GM12878 (cell line): ENCODE measurements around the gene HCK. TPM values are rescaled to one million over a fixed set of nuclear protein-coding genes. Genes with fewer than 3 reads are reported as not detected.

ENCODE experiments used
- ATAC-seq: fragments of 200-7000 bp; cut with Tn5 transposase; 3 replicates; pipeline ENCODE4 v1.9.1; 2020; ENCODE audit warnings: mild to moderate bottlenecking, moderate library complexity
- BruUV-seq: library from RNA; stranded (reverse); fragments of 400-500 nt; replicated peaks from 2 replicates; lab custom pipeline; 2021; lab: Mats Ljungman, UMichigan
- CTCF ChIA-PET: fragments of 300-600 bp; sonication (Branson Sonifier 250); formaldehyde crosslinking; extraction: SDS; loops from one replicate; lab custom pipeline; 2021; ENCODE audit warnings: inconsistent platforms; lab: Yijun Ruan, JAX
- POLR2A ChIA-PET: fragments of 350-600 bp; formaldehyde crosslinking; extraction: SDS; loops from one replicate; lab custom pipeline; 2021; ENCODE audit warnings: inconsistent platforms; lab: Charles Lee
- RAD21 ChIA-PET: fragments of 300-600 bp; sonication (Branson Sonifier 250); formaldehyde crosslinking; loops from one replicate; lab custom pipeline; 2023; ENCODE audit warnings: antibody characterized with exemption; ENCODE audit not compliant: unreplicated experiment; lab: Charles Lee
- SMC1A ChIA-PET: fragments of 300-600 bp; sonication (Branson Sonifier 250); formaldehyde crosslinking; loops from one replicate; lab custom pipeline; 2023; ENCODE audit not compliant: unreplicated experiment, uncharacterized antibody; lab: Charles Lee
- DNase-seq: peaks from one replicate; pipeline ENCODE4 v3.0.0-alpha.2; 2011; ENCODE audit warnings: low read depth, low spot score
- FAIRE-seq: peaks from 3 replicates; lab custom pipeline; 2011; peaks lifted over from hg19 to GRCh38; lab: Jason Lieb, UNC
- H2AFZ ChIP-seq: 2 replicates; pipeline ENCODE4 v1.6.0; 2011; ENCODE audit warnings: low read depth, low read length, control low read depth; ENCODE audit not compliant: control insufficient read depth
- H3K27ac ChIP-seq: 2 replicates; pipeline ENCODE4 v1.5.1; 2011; ENCODE audit warnings: control low read depth; ENCODE audit not compliant: control insufficient read depth, insufficient read depth
- H3K27me3 ChIP-seq, 2 experiments: replicated peaks in 1 of 2; 2 replicates each; pipeline versions ENCODE4 v1.6.0 to v1.6.1; 2011; ENCODE audit warnings: low read length in 1 of 2; ENCODE audit not compliant: control insufficient read depth in 2 of 2, insufficient read depth in 2 of 2
- H3K36me3 ChIP-seq, 2 experiments: 2 replicates each; pipeline ENCODE4 v1.5.1; 2011; ENCODE audit warnings: low read length in 1 of 2; ENCODE audit not compliant: control insufficient read depth in 2 of 2, insufficient read depth in 2 of 2
- H3K4me1 ChIP-seq: 2 replicates; pipeline ENCODE4 v1.6.1; 2011; ENCODE audit warnings: mild to moderate bottlenecking, low read length, moderate library complexity, mixed read lengths; ENCODE audit not compliant: control insufficient read depth, insufficient read depth
- H3K4me2 ChIP-seq: 2 replicates; pipeline ENCODE4 v1.6.0; 2011; ENCODE audit warnings: control low read depth; ENCODE audit not compliant: control insufficient read depth, insufficient read depth
- H3K4me3 ChIP-seq: fragments of 200-600 bp; sonication (generic); 2 replicates; pipeline ENCODE4 v1.5.1; 2016
- H3K79me2 ChIP-seq: 2 replicates; pipeline ENCODE4 v1.6.0; 2011; ENCODE audit warnings: low read length; ENCODE audit not compliant: control insufficient read depth, insufficient read depth
- H3K9ac ChIP-seq: 2 replicates; pipeline ENCODE4 v1.8.0; 2011; ENCODE audit warnings: low read length, control low read depth, mixed read lengths; ENCODE audit not compliant: control insufficient read depth, insufficient read depth
- H3K9me3 ChIP-seq: replicated peaks from 3 replicates; pipeline ENCODE4 v1.5.1; 2011; ENCODE audit warnings: mild to moderate bottlenecking, low read length; ENCODE audit not compliant: control insufficient read depth, insufficient read depth
- H4K20me1 ChIP-seq: 2 replicates; pipeline ENCODE4 v1.6.0; 2011; ENCODE audit not compliant: control insufficient read depth, insufficient read depth
- CHD1 ChIP-seq: IDR thresholded peaks from 2 replicates; pipeline ENCODE4 v1.6.1; 2012; ENCODE audit warnings: low read depth, low read length, improper control_type of control experiment
- FOS ChIP-seq: IDR thresholded peaks from 3 replicates; pipeline ENCODE4 v1.6.1; 2011; ENCODE audit warnings: borderline replicate concordance; ENCODE audit not compliant: insufficient read length; ENCODE audit errors: extremely low read depth
- GABPA ChIP-seq: IDR thresholded peaks from 2 replicates; pipeline ENCODE4 v1.6.1; 2014; ENCODE audit warnings: antibody characterized with exemption, low read depth, mild to moderate bottlenecking, inconsistent platforms
- NR2C1 ChIP-seq: fragments of 450-650 bp; IDR thresholded peaks from 2 replicates; pipeline ENCODE4 v1.6.1; 2017; ENCODE audit warnings: antibody characterized with exemption, mild to moderate bottlenecking, moderate library complexity
- POLR2A ChIP-seq: IDR thresholded peaks from 2 replicates; pipeline ENCODE4 v1.6.1; 2011; ENCODE audit warnings: low read depth, mild to moderate bottlenecking, low read length
- STAT3 ChIP-seq: IDR thresholded peaks from 2 replicates; pipeline ENCODE4 v1.6.1; 2011; ENCODE audit warnings: low read depth, low read length, improper control_type of control experiment
- WGBS: methylation state at CpG from one replicate; pipeline ENCODE4 v1.1.6; 2016; ENCODE audit warnings: low lambda C conversion rate; ENCODE audit not compliant: insufficient replicate concordance, insufficient coverage; ENCODE audit errors: missing lambda C conversion rate; 5-methylcytosine and 5-hydroxymethylcytosine counted together
- in situ Hi-C: fragments of 300-500 bp; cut with MboI; formaldehyde crosslinking; loops from 9 replicates; pipeline ENCODE4 v1.14.3; 2018; ENCODE audit warnings: mixed read lengths
- intact Hi-C: fragments of 100-400 bp; cut with micrococcal nuclease; formaldehyde crosslinking; loops from one replicate; pipeline ENCODE4 v1.14.2; 2022; ENCODE audit not compliant: unreplicated experiment
- polyA plus RNA-seq, 11 experiments: library from polyadenylated mRNA; depleted of rRNA in 4 of 11; unstranded in 6 of 11; stranded (reverse) in 5 of 11; fragments of >200 nt; fragmentation: Nextera tagmentation in 4 of 11; fragmentation: Illumina TruSeq in 1 of 11; extraction: Ambion mirVana in 4 of 11; extraction: Trizol in 1 of 11; gene quantifications; 1 replicate in 1 of 11; 2 replicates in 10 of 11; pipeline versions ENCODE4 v1.2.1 to v1.2.3, GENCODE V29; 2011 to 2016; ENCODE audit warnings: inconsistent platforms in 2 of 11, missing spikeins in 2 of 11, low read depth in 1 of 11
- small RNA-seq: library from RNA; depleted of rRNA; stranded (forward); fragments of <200 nt; gene quantifications from one replicate; pipeline ENCODE3, GENCODE V24; 2014
- total RNA-seq, 4 experiments: library from RNA; depleted of rRNA in 3 of 4; stranded (reverse); fragments of >200 nt in 3 of 4; fragmentation: Illumina TruSeq in 1 of 4; extraction: Trizol in 1 of 4; gene quantifications; 2 replicates each; pipeline versions ENCODE4 v1.2.1 to v1.2.3, GENCODE V29; 2013 to 2021

The HCK gene
- total and polyA plus RNA-seq, 10 of the 15 experiments (the other 5 are each of a cell fraction or from before 2014, with no cell fraction given), result 1.3 to 30.3 (median 18.5) TPM

DNA sequence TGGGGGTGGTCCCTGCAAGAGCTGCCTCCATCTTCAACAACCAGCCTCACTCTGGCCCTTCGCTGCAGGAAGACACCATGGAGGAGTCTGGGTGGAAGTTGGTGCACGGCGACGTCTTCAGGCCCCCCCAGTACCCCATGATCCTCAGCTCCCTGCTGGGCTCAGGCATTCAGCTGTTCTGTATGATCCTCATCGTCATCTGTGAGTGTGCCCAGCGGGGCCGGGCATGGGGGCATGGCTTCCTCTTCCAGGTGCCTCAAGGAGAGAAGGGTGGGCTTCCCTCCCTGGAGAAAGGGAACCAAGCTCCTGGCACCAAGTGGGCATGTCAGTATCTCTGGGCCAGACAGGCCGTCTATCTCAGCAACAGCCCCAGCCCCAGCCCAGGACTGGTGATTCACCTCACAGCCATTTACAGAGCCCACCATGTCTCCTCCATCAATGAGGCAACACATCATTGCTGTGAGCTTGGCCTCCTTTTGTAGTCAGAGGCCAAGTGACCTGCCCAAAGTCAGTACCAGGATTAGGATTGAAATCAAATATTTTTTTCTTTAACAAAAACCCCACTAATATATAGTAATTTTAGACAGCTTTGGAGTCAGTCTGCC, 97.6 kb downstream of the HCK start:
- Histone ChIP-seq H3K4me1 (peaks cover under 1% of the 10 kb centered on the region), H3K9ac (no peak overlapping the region), H3K27me3 (no peaks in the 10 kb centered on the region), H3K27ac (no peak overlapping the region), H2AFZ (no peak overlapping the region), H3K9me3 (no peaks in the 10 kb centered on the region), H3K36me3 (peaks cover 18 to 25% of the 10 kb centered on the region in 2 experiments), H3K4me2 (no peak overlapping the region), H3K79me2 (no peaks in the 10 kb centered on the region), H3K4me3 (no peak overlapping the region), H4K20me1 (no peaks in the 10 kb centered on the region)
- TF ChIP-seq CHD1, result no peak
- TF ChIP-seq NR2C1, result no peak
- TF ChIP-seq STAT3, result no peak
- TF ChIP-seq POLR2A, result 0 out of 2 replicates have a peak, but pooled peaks have one; percentile 18
- in situ Hi-C loops (no loop called here), intact Hi-C loops (no loop called here)
- BruUV-seq, result no TSS peak
- ChIA-PET POLR2A (interaction anchor here (0.5 kb wide), 1 partner anchor 21 kb away, joined by 3 read pairs; no protein-coding TSS in a partner anchor), RAD21 (interaction anchor here (0.5 kb wide), 1 partner anchor 140 kb away, joined by 4 read pairs; no protein-coding TSS in a partner anchor), SMC1A (interaction anchor here (0.7 kb wide), 1 partner anchor 31 kb away, joined by 3 read pairs; no protein-coding TSS in a partner anchor), CTCF (interaction anchor here (0.7 to 1.1 kb wide), 2 partner anchors 115 to 493 kb away, joined by 3 read pairs; no protein-coding TSS in a partner anchor)
- WGBS, result 82% methylated on average over 8 of the region's 8 CpGs
- no peak for DNase-seq
- no peak for ATAC-seq
- no peak for FAIRE-seq

DNA sequence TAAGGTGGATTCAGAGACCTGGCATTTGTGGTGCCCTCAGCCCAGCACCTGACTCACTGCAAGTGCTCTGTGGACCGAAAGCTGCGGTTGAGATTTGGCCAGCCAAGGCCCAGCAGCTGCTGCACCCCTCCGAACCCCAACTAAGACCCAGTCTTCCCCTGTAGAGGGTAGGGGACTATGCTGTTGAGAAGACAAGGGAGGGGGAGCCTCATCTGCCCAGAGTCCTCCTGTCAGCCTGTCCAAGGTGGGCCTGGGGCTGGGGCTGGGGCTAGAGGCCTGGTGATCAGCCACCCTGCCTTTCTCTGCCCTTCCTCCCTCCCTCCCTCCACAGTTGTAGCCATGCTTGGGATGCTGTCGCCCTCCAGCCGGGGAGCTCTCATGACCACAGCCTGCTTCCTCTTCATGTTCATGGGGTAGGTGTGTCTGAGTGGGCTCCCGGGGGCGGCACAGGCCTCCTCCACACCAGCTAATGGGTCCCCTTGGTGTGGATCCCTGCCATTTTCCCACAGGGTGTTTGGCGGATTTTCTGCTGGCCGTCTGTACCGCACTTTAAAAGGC, 98.3 kb downstream of the HCK start:
- 91% methylated on average over 8 of the region's 10 CpGs for WGBS
- H3K4me1 ChIP-seq, result peaks cover 7% of the 10 kb centered on the region
- no peaks in the 10 kb centered on the region for H4K20me1 ChIP-seq
- H3K4me2 ChIP-seq, result no peak overlapping the region
- SMC1A ChIA-PET, result no interaction called here
- TF ChIP-seq GABPA (no peak), FOS (no peak)
- TF ChIP-seq, all 136 proteins: peak for 0
- Histone ChIP-seq H3K27ac (no peak overlapping the region), H3K9me3 (no peaks in the 10 kb centered on the region), H3K9ac (no peak overlapping the region), H3K4me3 (no peak overlapping the region), H2AFZ (no peak overlapping the region), H3K79me2 (no peaks in the 10 kb centered on the region), H3K27me3 (no peaks in the 10 kb centered on the region), H3K36me3 (peaks cover 15 to 20% of the 10 kb centered on the region in 2 experiments)
- no peak for FAIRE-seq
- POLR2A ChIA-PET, result no interaction called here
- intact Hi-C loops, result no loop called here
- no peak for DNase-seq
- ATAC-seq, result no peak
- RAD21 ChIA-PET, result no interaction called here
- no TSS peak for BruUV-seq
- CTCF ChIA-PET, result interaction anchor here (0.7 kb wide), 1 partner anchor 493 kb away, joined by 3 read pairs; no protein-coding TSS in a partner anchor
- in situ Hi-C loops, result no loop called here

Small RNA genes lying within 50 kb of the gene (small RNA-seq; reads per million reads assigned to genes)
- gene RNA5SP481 (0.39 reads per million, percentile 3 among the genes with 10 or more reads in this experiment), gene RNA5SP482 (0.31 reads per million)

Other genes with a start within 250 kb of the HCK start
Only the 7 nearest of the 11 such genes appear.
- 0.17 TPM in 1 of 2 replicates, not detected in the other for gene TTLL9, start 181.6 kb upstream of the HCK start, total RNA-seq (2014; rRNA removed)
- 0.04 and 0.09 TPM in 2 replicates for gene TTLL9, start 181.6 kb upstream of the HCK start, total RNA-seq (2014; rRNA removed; fragmentation: Illumina TruSeq; extraction: Trizol)
- gene TTLL9, start 181.6 kb upstream of the HCK start, total RNA-seq (2021), result 0.08 and 0.21 TPM in 2 replicates
- gene TTLL9, start 181.6 kb upstream of the HCK start, polyA plus RNA-seq (2011; rRNA removed), result 0.62 and 0.77 TPM in 2 replicates
- gene TTLL9, start 181.6 kb upstream of the HCK start, polyA plus RNA-seq (2014; fragmentation: Illumina TruSeq; extraction: Trizol), result 0.14 and 0.15 TPM in 2 replicates
- under 1 TPM in 1 of 2 experiments, not detected in 1; 0.03 TPM for gene TTLL9, start 181.6 kb upstream of the HCK start, polyA plus RNA-seq (2014; fragmentation: Nextera tagmentation; extraction: Ambion mirVana)
- gene TTLL9, start 181.6 kb upstream of the HCK start, polyA plus RNA-seq (2014; rRNA removed), result 0.14 and 0.22 TPM in 2 replicates
- under 1 TPM in 1 of 2 experiments, not detected in 1; 0.08 TPM for gene TTLL9, start 181.6 kb upstream of the HCK start, polyA plus RNA-seq (2016; fragmentation: Nextera tagmentation; extraction: Ambion mirVana)
- 13.1 and 16.4 TPM in 2 replicates for gene PDRG1, start 100.2 kb upstream of the HCK start, total RNA-seq (2014; rRNA removed)
- 10.4 and 11.1 TPM in 2 replicates for gene PDRG1, start 100.2 kb upstream of the HCK start, total RNA-seq (2014; rRNA removed; fragmentation: Illumina TruSeq; extraction: Trizol)
- 20.9 and 21.4 TPM in 2 replicates for gene PDRG1, start 100.2 kb upstream of the HCK start, total RNA-seq (2021)
- gene PDRG1, start 100.2 kb upstream of the HCK start, polyA plus RNA-seq (2011; rRNA removed), result 18.6 and 25.6 TPM in 2 replicates
- 13.2 and 17.9 TPM in 2 replicates for gene PDRG1, start 100.2 kb upstream of the HCK start, polyA plus RNA-seq (2014; fragmentation: Illumina TruSeq; extraction: Trizol)
- gene PDRG1, start 100.2 kb upstream of the HCK start, polyA plus RNA-seq (2014; fragmentation: Nextera tagmentation; extraction: Ambion mirVana), result 10 to 100 TPM; 34.1 to 55.8 TPM
- gene PDRG1, start 100.2 kb upstream of the HCK start, polyA plus RNA-seq (2014; rRNA removed), result 20.1 and 21.6 TPM in 2 replicates
- 10 to 100 TPM; 30.5 to 32.9 TPM for gene PDRG1, start 100.2 kb upstream of the HCK start, polyA plus RNA-seq (2016; fragmentation: Nextera tagmentation; extraction: Ambion mirVana)
- gene XKR7, start 84.1 kb upstream of the HCK start, total RNA-seq (2014; rRNA removed), result under 0.01 TPM in 1 of 2 replicates, not detected in the other
- not detected in 2 replicates for gene XKR7, start 84.1 kb upstream of the HCK start, total RNA-seq (2014; rRNA removed; fragmentation: Illumina TruSeq; extraction: Trizol)
- not detected in 2 replicates for gene XKR7, start 84.1 kb upstream of the HCK start, total RNA-seq (2021)
- gene XKR7, start 84.1 kb upstream of the HCK start, polyA plus RNA-seq (2011; rRNA removed), result not detected in 2 replicates
- not detected in 2 replicates for gene XKR7, start 84.1 kb upstream of the HCK start, polyA plus RNA-seq (2014; fragmentation: Illumina TruSeq; extraction: Trizol)
- gene XKR7, start 84.1 kb upstream of the HCK start, polyA plus RNA-seq (2014; fragmentation: Nextera tagmentation; extraction: Ambion mirVana), result not detected
- not detected in 2 replicates for gene XKR7, start 84.1 kb upstream of the HCK start, polyA plus RNA-seq (2014; rRNA removed)
- not detected for gene XKR7, start 84.1 kb upstream of the HCK start, polyA plus RNA-seq (2016; fragmentation: Nextera tagmentation; extraction: Ambion mirVana)
- gene CCM2L, start 41.8 kb upstream of the HCK start, total RNA-seq (2014; rRNA removed), result not detected in 2 replicates
- not detected in 2 replicates for gene CCM2L, start 41.8 kb upstream of the HCK start, total RNA-seq (2014; rRNA removed; fragmentation: Illumina TruSeq; extraction: Trizol)
- gene CCM2L, start 41.8 kb upstream of the HCK start, total RNA-seq (2021), result not detected in 2 replicates
- gene CCM2L, start 41.8 kb upstream of the HCK start, polyA plus RNA-seq (2011; rRNA removed), result not detected in 2 replicates
- not detected in 2 replicates for gene CCM2L, start 41.8 kb upstream of the HCK start, polyA plus RNA-seq (2014; fragmentation: Illumina TruSeq; extraction: Trizol)
- gene CCM2L, start 41.8 kb upstream of the HCK start, polyA plus RNA-seq (2014; fragmentation: Nextera tagmentation; extraction: Ambion mirVana), result not detected
- gene CCM2L, start 41.8 kb upstream of the HCK start, polyA plus RNA-seq (2014; rRNA removed), result not detected in 2 replicates
- not detected for gene CCM2L, start 41.8 kb upstream of the HCK start, polyA plus RNA-seq (2016; fragmentation: Nextera tagmentation; extraction: Ambion mirVana)
- gene TM9SF4, start 57.5 kb downstream of the HCK start, total RNA-seq (2014; rRNA removed), result 19.9 and 24.5 TPM in 2 replicates
- 19.9 and 20.8 TPM in 2 replicates for gene TM9SF4, start 57.5 kb downstream of the HCK start, total RNA-seq (2014; rRNA removed; fragmentation: Illumina TruSeq; extraction: Trizol)
- 29.5 and 33.6 TPM in 2 replicates for gene TM9SF4, start 57.5 kb downstream of the HCK start, total RNA-seq (2021)
- 24.7 and 47.8 TPM in 2 replicates for gene TM9SF4, start 57.5 kb downstream of the HCK start, polyA plus RNA-seq (2011; rRNA removed)
- 32.0 and 34.9 TPM in 2 replicates for gene TM9SF4, start 57.5 kb downstream of the HCK start, polyA plus RNA-seq (2014; fragmentation: Illumina TruSeq; extraction: Trizol)
- gene TM9SF4, start 57.5 kb downstream of the HCK start, polyA plus RNA-seq (2014; fragmentation: Nextera tagmentation; extraction: Ambion mirVana), result 10 to 100 TPM in 1 of 2 experiments, 1 to 10 TPM in 1; 8.5 to 14.1 TPM
- 27.8 and 28.6 TPM in 2 replicates for gene TM9SF4, start 57.5 kb downstream of the HCK start, polyA plus RNA-seq (2014; rRNA removed)
- 10 to 100 TPM; 23.3 to 24.1 TPM for gene TM9SF4, start 57.5 kb downstream of the HCK start, polyA plus RNA-seq (2016; fragmentation: Nextera tagmentation; extraction: Ambion mirVana)
- gene PLAGL2, start 155.5 kb downstream of the HCK start, total RNA-seq (2014; rRNA removed), result 7.3 and 7.8 TPM in 2 replicates
- 8.3 and 8.4 TPM in 2 replicates for gene PLAGL2, start 155.5 kb downstream of the HCK start, total RNA-seq (2014; rRNA removed; fragmentation: Illumina TruSeq; extraction: Trizol)
- 29.7 and 31.7 TPM in 2 replicates for gene PLAGL2, start 155.5 kb downstream of the HCK start, total RNA-seq (2021)
- 4.5 and 7.4 TPM in 2 replicates for gene PLAGL2, start 155.5 kb downstream of the HCK start, polyA plus RNA-seq (2011; rRNA removed)
- gene PLAGL2, start 155.5 kb downstream of the HCK start, polyA plus RNA-seq (2014; fragmentation: Illumina TruSeq; extraction: Trizol), result 31.0 and 32.3 TPM in 2 replicates
- gene PLAGL2, start 155.5 kb downstream of the HCK start, polyA plus RNA-seq (2014; fragmentation: Nextera tagmentation; extraction: Ambion mirVana), result 1 to 10 TPM; 4.4 to 7.3 TPM
- 18.4 and 18.5 TPM in 2 replicates for gene PLAGL2, start 155.5 kb downstream of the HCK start, polyA plus RNA-seq (2014; rRNA removed)
- gene PLAGL2, start 155.5 kb downstream of the HCK start, polyA plus RNA-seq (2016; fragmentation: Nextera tagmentation; extraction: Ambion mirVana), result 10 to 100 TPM; 18.3 to 21.0 TPM
- gene POFUT1, start 155.6 kb downstream of the HCK start, total RNA-seq (2014; rRNA removed), result 23.1 and 24.0 TPM in 2 replicates
- gene POFUT1, start 155.6 kb downstream of the HCK start, total RNA-seq (2014; rRNA removed; fragmentation: Illumina TruSeq; extraction: Trizol), result 20.5 and 22.2 TPM in 2 replicates
- gene POFUT1, start 155.6 kb downstream of the HCK start, total RNA-seq (2021), result 30.5 and 33.4 TPM in 2 replicates
- 11.3 and 15.1 TPM in 2 replicates for gene POFUT1, start 155.6 kb downstream of the HCK start, polyA plus RNA-seq (2011; rRNA removed)
- gene POFUT1, start 155.6 kb downstream of the HCK start, polyA plus RNA-seq (2014; fragmentation: Illumina TruSeq; extraction: Trizol), result 24.1 and 25.1 TPM in 2 replicates
- 1 to 10 TPM; 2.6 to 3.9 TPM for gene POFUT1, start 155.6 kb downstream of the HCK start, polyA plus RNA-seq (2014; fragmentation: Nextera tagmentation; extraction: Ambion mirVana)
- gene POFUT1, start 155.6 kb downstream of the HCK start, polyA plus RNA-seq (2014; rRNA removed), result 19.3 and 19.8 TPM in 2 replicates
- gene POFUT1, start 155.6 kb downstream of the HCK start, polyA plus RNA-seq (2016; fragmentation: Nextera tagmentation; extraction: Ambion mirVana), result 10 to 100 TPM; 24.4 to 24.9 TPM